22Rv1 (cell line): Measurements from ENCODE around the gene SLCO3A1.
A peak's percentile ranks its signal among the peaks of the same experiment; 100 is the strongest.

Experiments used
- ZFX ChIP-seq: fragments of 450-650 bp; IDR thresholded peaks from 2 replicates; pipeline ENCODE4 v1.6.1; 2017; ENCODE audit warnings: antibody characterized with exemption, borderline replicate concordance
- TF ChIP-seq, protein P1 (sequence below): fragments of 450-650 bp; IDR thresholded peaks from 2 replicates; pipeline ENCODE4 v1.5.1; 2017; ENCODE audit warnings: mild to moderate bottlenecking

DNA sequence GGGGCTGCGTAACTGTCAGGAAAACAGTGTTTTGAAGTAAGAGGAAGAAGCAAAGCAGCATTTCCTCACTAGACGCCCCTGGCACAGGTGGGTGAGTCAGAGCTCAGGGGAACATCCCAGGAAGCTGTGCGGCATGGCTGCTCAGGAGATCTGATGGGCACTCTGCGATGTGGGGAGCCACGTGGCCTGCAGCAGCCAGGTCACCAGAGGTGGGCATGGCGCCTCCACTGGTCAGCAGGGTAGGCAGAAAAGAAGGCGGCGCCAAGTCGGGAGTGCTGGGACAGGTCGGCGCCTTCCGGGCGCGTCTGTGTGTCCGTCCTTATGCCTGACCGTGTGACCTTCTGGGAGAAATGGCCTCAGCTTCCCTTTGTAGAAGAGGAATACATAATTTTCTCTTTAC, 290.3 kb downstream of the SLCO3A1 start:
- TF ChIP-seq, protein P1, sequence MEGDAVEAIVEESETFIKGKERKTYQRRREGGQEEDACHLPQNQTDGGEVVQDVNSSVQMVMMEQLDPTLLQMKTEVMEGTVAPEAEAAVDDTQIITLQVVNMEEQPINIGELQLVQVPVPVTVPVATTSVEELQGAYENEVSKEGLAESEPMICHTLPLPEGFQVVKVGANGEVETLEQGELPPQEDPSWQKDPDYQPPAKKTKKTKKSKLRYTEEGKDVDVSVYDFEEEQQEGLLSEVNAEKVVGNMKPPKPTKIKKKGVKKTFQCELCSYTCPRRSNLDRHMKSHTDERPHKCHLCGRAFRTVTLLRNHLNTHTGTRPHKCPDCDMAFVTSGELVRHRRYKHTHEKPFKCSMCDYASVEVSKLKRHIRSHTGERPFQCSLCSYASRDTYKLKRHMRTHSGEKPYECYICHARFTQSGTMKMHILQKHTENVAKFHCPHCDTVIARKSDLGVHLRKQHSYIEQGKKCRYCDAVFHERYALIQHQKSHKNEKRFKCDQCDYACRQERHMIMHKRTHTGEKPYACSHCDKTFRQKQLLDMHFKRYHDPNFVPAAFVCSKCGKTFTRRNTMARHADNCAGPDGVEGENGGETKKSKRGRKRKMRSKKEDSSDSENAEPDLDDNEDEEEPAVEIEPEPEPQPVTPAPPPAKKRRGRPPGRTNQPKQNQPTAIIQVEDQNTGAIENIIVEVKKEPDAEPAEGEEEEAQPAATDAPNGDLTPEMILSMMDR, result peak; percentile 39
- no peak for TF ChIP-seq ZFX
